HepG2 (cell line): ENCODE data around the gene ZSCAN26. TPM values are rescaled to one million over a fixed set of nuclear protein-coding genes. Genes with fewer than 3 reads are reported as not detected.

Source experiments
- ATRX ChIP-seq: sonication (generic); formaldehyde crosslinking; IDR thresholded peaks from 2 replicates; pipeline ENCODE4 v1.4.0; 2020; ENCODE audit warnings: missing genetic modification reagents, borderline replicate concordance
- CENPX ChIP-seq: sonication (generic); formaldehyde crosslinking; IDR thresholded peaks from 2 replicates; pipeline ENCODE4 v1.9.0; 2021; ENCODE audit warnings: mild to moderate bottlenecking, missing genetic modification reagents, moderate library complexity
- ESRRA ChIP-seq: sonication (generic); formaldehyde crosslinking; IDR thresholded peaks from 2 replicates; pipeline ENCODE4 v1.5.1; 2020; ENCODE audit warnings: mild to moderate bottlenecking, low read depth, missing genetic modification reagents
- GFI1 ChIP-seq: sonication (generic); formaldehyde crosslinking; IDR thresholded peaks from 2 replicates; pipeline ENCODE4 v1.5.0; 2020; ENCODE audit warnings: missing genetic modification reagents, mild to moderate bottlenecking, borderline replicate concordance
- HMG20A ChIP-seq: IDR thresholded peaks from 2 replicates; pipeline ENCODE4 v1.6.1; 2016; ENCODE audit warnings: borderline replicate concordance
- LCORL ChIP-seq, 2 experiments: fragments of 450-650 bp in 1 of 2; sonication (generic) in 1 of 2; formaldehyde crosslinking in 1 of 2; IDR thresholded peaks; 2 replicates each; pipeline versions ENCODE4 v1.5.0 to v1.6.1; 2017 to 2020; ENCODE audit warnings: antibody characterized with exemption in 1 of 2, missing genetic modification reagents in 1 of 2
- NFRKB ChIP-seq: fragments of 450-650 bp; IDR thresholded peaks from 2 replicates; pipeline ENCODE4 v1.6.1; 2017
- NKX3-1 ChIP-seq: sonication (generic); formaldehyde crosslinking; IDR thresholded peaks from 2 replicates; pipeline ENCODE4 v1.5.0; 2020; ENCODE audit warnings: missing genetic modification reagents
- PAF1 ChIP-seq: IDR thresholded peaks from 2 replicates; pipeline ENCODE4 v1.6.1; 2016; ENCODE audit warnings: missing genetic modification reagents, missing compliant biosample characterization
- RBAK ChIP-seq: sonication (generic); formaldehyde crosslinking; IDR thresholded peaks from 2 replicates; pipeline ENCODE4 v1.5.1; 2020; ENCODE audit warnings: mild to moderate bottlenecking, missing genetic modification reagents
- SATB2 ChIP-seq: sonication (generic); formaldehyde crosslinking; IDR thresholded peaks from 2 replicates; pipeline ENCODE4 v1.5.0; 2020; ENCODE audit warnings: missing genetic modification reagents
- ZBTB3 ChIP-seq: sonication (generic); formaldehyde crosslinking; IDR thresholded peaks from 2 replicates; pipeline ENCODE4 v1.4.0; 2020; ENCODE audit warnings: low read depth, mild to moderate bottlenecking, moderate library complexity, missing genetic modification reagents, borderline replicate concordance
- ZMYM3 ChIP-seq: sonication (generic); formaldehyde crosslinking; IDR thresholded peaks from 2 replicates; pipeline ENCODE4 v1.5.1; 2020; ENCODE audit warnings: mild to moderate bottlenecking, missing genetic modification reagents
- ZNF10 ChIP-seq: sonication (generic); formaldehyde crosslinking; IDR thresholded peaks from 2 replicates; pipeline ENCODE4 v1.4.0; 2020; ENCODE audit warnings: mild to moderate bottlenecking, low read depth, missing genetic modification reagents, borderline replicate concordance
- ZNF44 ChIP-seq: sonication (generic); formaldehyde crosslinking; IDR thresholded peaks from 2 replicates; pipeline ENCODE4 v1.5.1; 2020; ENCODE audit warnings: mild to moderate bottlenecking, missing genetic modification reagents
- ZNF563 ChIP-seq: sonication (generic); formaldehyde crosslinking; IDR thresholded peaks from 2 replicates; pipeline ENCODE4 v1.8.0; 2022; ENCODE audit warnings: mild to moderate bottlenecking, moderate library complexity, missing genetic modification reagents
- ZNF616 ChIP-seq: sonication (generic); formaldehyde crosslinking; IDR thresholded peaks from 2 replicates; pipeline ENCODE4 v1.5.0; 2020; ENCODE audit warnings: low read depth, mild to moderate bottlenecking, missing genetic modification reagents
- ZNF775 ChIP-seq: sonication (generic); formaldehyde crosslinking; IDR thresholded peaks from 2 replicates; pipeline ENCODE4 v1.4.0; 2020; ENCODE audit warnings: missing genetic modification reagents, mild to moderate bottlenecking, moderate library complexity, borderline replicate concordance
- ZNF841 ChIP-seq: sonication (generic); formaldehyde crosslinking; IDR thresholded peaks from 2 replicates; pipeline ENCODE4 v1.8.1; 2023; ENCODE audit warnings: missing genetic modification reagents, borderline replicate concordance
- ZNF883 ChIP-seq: sonication (generic); formaldehyde crosslinking; IDR thresholded peaks from 2 replicates; pipeline ENCODE4 v1.5.1; 2020; ENCODE audit warnings: mild to moderate bottlenecking, missing genetic modification reagents; ENCODE audit errors: not compliant biosample characterization
- polyA plus RNA-seq, 8 experiments: library from polyadenylated mRNA; depleted of rRNA in 3 of 8; stranded (reverse) in 7 of 8; unstranded in 1 of 8; fragments of >200 nt; fragmentation: Illumina TruSeq in 4 of 8; extraction: Trizol in 4 of 8; gene quantifications; 2 replicates each; pipeline versions ENCODE4 v1.2.1 to v1.2.3, GENCODE V29; 2011 to 2016; ENCODE audit warnings: low read depth in 4 of 8, missing spikeins in 1 of 8, mixed read lengths in 1 of 8; ENCODE audit not compliant: insufficient read depth in 1 of 8
- total RNA-seq, 5 experiments: library from RNA; depleted of rRNA; stranded (reverse); fragments of >200 nt; fragmentation: Illumina TruSeq; extraction: Trizol; gene quantifications; 2 replicates each; pipeline ENCODE4 v1.2.3, GENCODE V29; 2016; ENCODE audit warnings: low read depth in 1 of 5
- TF ChIP-seq, protein P1 (sequence below): sonication (generic); formaldehyde crosslinking; IDR thresholded peaks from 2 replicates; pipeline ENCODE4 v1.4.0; 2020; ENCODE audit warnings: mild to moderate bottlenecking, missing genetic modification reagents
- TF ChIP-seq, protein P2 (sequence below): sonication (generic); formaldehyde crosslinking; IDR thresholded peaks from 2 replicates; pipeline ENCODE4 v1.5.0; 2020; ENCODE audit warnings: missing genetic modification reagents

ZSCAN26 gene
- total and polyA plus RNA-seq, 2 of the 13 experiments (the other 11 are each of a cell fraction or from before 2014, with no cell fraction given) = 12.0 to 15.6 TPM

DNA sequence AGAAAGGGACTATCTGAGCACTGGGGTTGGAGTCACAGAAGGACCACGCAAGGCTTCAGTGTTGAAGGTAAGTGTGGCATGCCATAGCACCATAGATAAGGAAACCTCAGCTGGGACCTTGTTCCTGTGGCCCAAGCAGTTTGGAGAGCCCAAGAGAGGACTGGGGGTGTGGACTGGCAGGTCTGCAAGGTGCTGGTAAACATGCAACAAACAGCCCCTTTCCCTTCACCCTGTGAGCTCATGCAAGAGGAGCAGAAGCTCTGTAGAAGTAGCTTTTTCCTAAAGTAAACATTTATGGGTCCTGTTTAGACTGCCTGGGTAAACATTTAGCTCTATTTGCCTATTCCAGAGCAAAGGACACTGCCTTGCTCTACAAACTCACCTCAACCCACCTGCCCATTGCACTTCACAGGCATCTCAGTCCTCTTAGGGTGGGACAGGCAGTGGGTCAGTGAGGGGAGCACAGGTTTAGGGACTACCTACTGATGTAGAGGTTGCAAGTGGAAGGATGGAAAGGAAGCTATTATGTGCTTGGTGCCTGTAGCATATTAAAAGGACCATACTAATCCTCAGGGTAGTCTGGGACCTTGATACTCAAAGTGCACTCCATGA lies 57.0 kb downstream of the ZSCAN26 start (continued):
- TF ChIP-seq ZBTB3 (no peak), ZNF10 (CRISPR knock-in tag) (no peak), RBAK (CRISPR knock-in tag) (peak; percentile 97), PAF1 (CRISPR knock-in tag) (no peak), NKX3-1 (0 out of 2 replicates have a peak, but pooled peaks have one; percentile 59), ZNF563 (CRISPR knock-in tag) (no peak), ZMYM3 (CRISPR knock-in tag) (peak; percentile 75), ZNF775 (CRISPR knock-in tag) (0 out of 2 replicates have a peak, but pooled peaks have one; percentile 65), LCORL (IDR thresholded peaks at IDR 0.05) (no peak), LCORL (CRISPR knock-in tag; IDR thresholded peaks at IDR 0.05) (peak; percentile 90), ZNF44 (CRISPR knock-in tag) (0 out of 2 replicates have a peak, but pooled peaks have one; percentile 43), ESRRA (CRISPR knock-in tag) (peak; percentile 58; the same call in 1 of the 2 replicates), NFRKB (no peak), GFI1 (CRISPR knock-in tag) (0 out of 2 replicates have a peak, but pooled peaks have one; percentile 60), ZNF841 (CRISPR knock-in tag) (no peak), HMG20A (CRISPR knock-in tag) (peak; percentile 68), CENPX (CRISPR knock-in tag) (no peak), ZNF616 (CRISPR knock-in tag) (no peak), SATB2 (CRISPR knock-in tag) (0 out of 2 replicates have a peak, but pooled peaks have one; percentile 38), ZNF883 (CRISPR knock-in tag) (peak; percentile 70), ATRX (CRISPR knock-in tag) (no peak)
- TF ChIP-seq, protein P1, sequence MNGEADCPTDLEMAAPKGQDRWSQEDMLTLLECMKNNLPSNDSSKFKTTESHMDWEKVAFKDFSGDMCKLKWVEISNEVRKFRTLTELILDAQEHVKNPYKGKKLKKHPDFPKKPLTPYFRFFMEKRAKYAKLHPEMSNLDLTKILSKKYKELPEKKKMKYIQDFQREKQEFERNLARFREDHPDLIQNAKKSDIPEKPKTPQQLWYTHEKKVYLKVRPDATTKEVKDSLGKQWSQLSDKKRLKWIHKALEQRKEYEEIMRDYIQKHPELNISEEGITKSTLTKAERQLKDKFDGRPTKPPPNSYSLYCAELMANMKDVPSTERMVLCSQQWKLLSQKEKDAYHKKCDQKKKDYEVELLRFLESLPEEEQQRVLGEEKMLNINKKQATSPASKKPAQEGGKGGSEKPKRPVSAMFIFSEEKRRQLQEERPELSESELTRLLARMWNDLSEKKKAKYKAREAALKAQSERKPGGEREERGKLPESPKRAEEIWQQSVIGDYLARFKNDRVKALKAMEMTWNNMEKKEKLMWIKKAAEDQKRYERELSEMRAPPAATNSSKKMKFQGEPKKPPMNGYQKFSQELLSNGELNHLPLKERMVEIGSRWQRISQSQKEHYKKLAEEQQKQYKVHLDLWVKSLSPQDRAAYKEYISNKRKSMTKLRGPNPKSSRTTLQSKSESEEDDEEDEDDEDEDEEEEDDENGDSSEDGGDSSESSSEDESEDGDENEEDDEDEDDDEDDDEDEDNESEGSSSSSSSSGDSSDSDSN (CRISPR knock-in tag) = no peak
- TF ChIP-seq, protein P2, sequence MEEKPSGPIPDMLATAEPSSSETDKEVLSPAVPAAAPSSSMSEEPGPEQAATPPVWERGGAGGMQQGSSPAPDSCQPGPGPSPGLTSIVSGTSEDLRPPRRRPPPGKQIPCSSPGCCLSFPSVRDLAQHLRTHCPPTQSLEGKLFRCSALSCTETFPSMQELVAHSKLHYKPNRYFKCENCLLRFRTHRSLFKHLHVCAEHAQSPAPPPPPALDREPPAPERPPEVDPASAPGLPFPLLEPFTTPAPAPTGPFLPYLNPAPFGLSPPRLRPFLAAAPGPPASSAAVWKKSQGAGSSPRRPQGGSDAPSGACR (CRISPR knock-in tag) = no peak
